ENCODE measurements around the gene PTGR3.

DNA sequence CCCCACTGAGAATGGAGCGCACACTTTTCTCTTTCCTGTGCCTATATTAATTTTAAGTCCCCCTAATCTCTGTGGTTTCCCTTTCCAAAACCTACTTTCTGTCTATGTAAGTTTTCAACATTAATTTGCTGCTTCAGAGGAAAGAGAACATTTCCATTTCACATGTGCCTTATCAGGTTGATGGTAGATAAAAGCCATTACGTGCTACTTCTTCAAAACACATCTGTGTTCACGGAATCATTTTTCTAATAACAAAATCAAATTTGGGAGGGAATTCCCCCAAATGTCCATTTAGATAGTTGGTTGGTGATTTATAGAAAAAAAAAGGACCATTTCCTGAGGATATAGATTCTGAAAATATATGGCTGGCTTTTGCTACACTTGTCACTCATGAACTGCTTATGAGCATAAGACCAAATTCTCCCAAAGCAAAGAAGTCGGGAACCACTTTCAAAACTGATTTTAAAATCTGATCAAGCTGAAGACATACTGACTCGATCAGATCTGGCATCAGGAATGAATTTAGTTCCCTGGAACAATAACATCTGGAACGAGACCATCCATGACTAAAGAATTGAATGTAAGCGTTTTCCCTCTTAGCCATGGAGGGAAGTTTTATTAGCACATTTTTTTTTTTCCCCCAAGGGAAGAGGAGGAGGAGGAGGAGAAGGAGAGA, 8.2 kb downstream of the PTGR3 start:
- TF ChIP-seq POLR2A (IDR thresholded peaks at IDR 0.05), result no peak
- TF ChIP-seq, protein P1, sequence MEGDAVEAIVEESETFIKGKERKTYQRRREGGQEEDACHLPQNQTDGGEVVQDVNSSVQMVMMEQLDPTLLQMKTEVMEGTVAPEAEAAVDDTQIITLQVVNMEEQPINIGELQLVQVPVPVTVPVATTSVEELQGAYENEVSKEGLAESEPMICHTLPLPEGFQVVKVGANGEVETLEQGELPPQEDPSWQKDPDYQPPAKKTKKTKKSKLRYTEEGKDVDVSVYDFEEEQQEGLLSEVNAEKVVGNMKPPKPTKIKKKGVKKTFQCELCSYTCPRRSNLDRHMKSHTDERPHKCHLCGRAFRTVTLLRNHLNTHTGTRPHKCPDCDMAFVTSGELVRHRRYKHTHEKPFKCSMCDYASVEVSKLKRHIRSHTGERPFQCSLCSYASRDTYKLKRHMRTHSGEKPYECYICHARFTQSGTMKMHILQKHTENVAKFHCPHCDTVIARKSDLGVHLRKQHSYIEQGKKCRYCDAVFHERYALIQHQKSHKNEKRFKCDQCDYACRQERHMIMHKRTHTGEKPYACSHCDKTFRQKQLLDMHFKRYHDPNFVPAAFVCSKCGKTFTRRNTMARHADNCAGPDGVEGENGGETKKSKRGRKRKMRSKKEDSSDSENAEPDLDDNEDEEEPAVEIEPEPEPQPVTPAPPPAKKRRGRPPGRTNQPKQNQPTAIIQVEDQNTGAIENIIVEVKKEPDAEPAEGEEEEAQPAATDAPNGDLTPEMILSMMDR (IDR thresholded peaks at IDR 0.05), result no peak
